Esophagus (tissue), 2 donors: ENCODE results near the gene ZNF808. TPM values are rescaled to one million over a fixed set of nuclear protein-coding genes. Genes with fewer than 3 reads are reported as not detected.
A peak's percentile ranks its signal among the peaks of the same experiment; 100 is the strongest.
"Not testable (repeated sequence)": the region's sequence is repeated elsewhere in the genome, so short reads cannot be mapped to it uniquely, and the experiment has no call there.

Source experiments
- H3K27ac ChIP-seq, 2 donors: one replicate each; pipeline ENCODE4 v1.5.1; 2013; ENCODE audit warnings: low read depth in 2 of 2, mild to moderate bottlenecking in 2 of 2, inconsistent platforms in 1 of 2, low read length in 1 of 2, moderate library complexity in 1 of 2
- H3K27me3 ChIP-seq, 2 donors: one replicate each; pipeline ENCODE4 v1.6.1; 2013; ENCODE audit warnings: low read length in 2 of 2, control low read depth in 1 of 2, mild to moderate bottlenecking in 1 of 2; ENCODE audit not compliant: insufficient read depth in 2 of 2, control insufficient read depth in 1 of 2
- H3K36me3 ChIP-seq, 2 donors: one replicate each; pipeline ENCODE4 v1.6.1; 2013; ENCODE audit warnings: low read length in 1 of 2; ENCODE audit not compliant: control insufficient read depth in 2 of 2, insufficient read depth in 2 of 2
- H3K4me1 ChIP-seq, 2 donors: one replicate each; pipeline ENCODE4 v1.6.1; 2013; ENCODE audit warnings: low read length in 1 of 2; ENCODE audit not compliant: control insufficient read depth in 2 of 2, insufficient read depth in 2 of 2
- H3K4me3 ChIP-seq, 2 donors: one replicate each; pipeline ENCODE4 v1.5.1; 2013; ENCODE audit warnings: low read length in 2 of 2, mild to moderate bottlenecking in 2 of 2, low read depth in 1 of 2, moderate library complexity in 1 of 2
- H3K9me3 ChIP-seq, 2 donors: one replicate each; pipeline ENCODE4 v1.6.1; 2013; ENCODE audit warnings: mild to moderate bottlenecking in 2 of 2, low read depth in 1 of 2, low read length in 1 of 2, moderate library complexity in 1 of 2; ENCODE audit not compliant: control insufficient read depth in 2 of 2, insufficient read depth in 1 of 2
- WGBS, 2 donors: extraction: QIAGEN DNeasy Blood & Tissue Kit; methylation state at CpG; one replicate each; pipeline ENCODE4 v1.1.7; 2013; 5-methylcytosine and 5-hydroxymethylcytosine counted together
- polyA plus RNA-seq, 2 donors: library from polyadenylated mRNA; stranded (reverse); fragments of 200-250 nt; gene quantifications; one replicate each; pipeline ENCODE4 v1.2.3, GENCODE V29; 2013
- donor health status: healthy with polysubstance abuse.
- donor health status: Bipolar disorder and iron deficiency.

Gene ZNF808
- polyA plus RNA-seq, 2 donors, result 1.6 to 4.2 TPM

DNA sequence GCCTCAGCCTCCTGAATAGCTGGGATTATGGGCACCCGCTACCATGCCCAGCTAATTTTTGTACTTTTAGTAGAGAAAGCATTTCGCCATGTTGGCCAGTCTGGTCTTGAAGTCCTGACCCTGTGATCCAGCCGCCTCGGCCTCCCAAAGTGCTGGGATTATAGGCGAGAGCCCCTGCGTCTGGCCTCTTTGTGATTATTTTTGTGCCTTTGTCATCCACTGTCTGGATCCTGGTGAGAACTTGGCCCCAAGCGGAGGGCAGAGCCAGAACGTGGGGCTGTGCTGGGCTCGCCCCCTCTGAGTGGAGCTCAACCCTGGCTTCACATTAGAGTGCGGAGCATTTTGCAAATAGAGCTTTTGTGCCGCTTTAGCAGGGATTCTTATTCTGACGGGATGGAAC, 26.5 kb upstream of the ZNF808 start:
- H3K27me3 ChIP-seq, H3K27ac ChIP-seq, H3K4me3 ChIP-seq, H3K4me1 ChIP-seq, H3K36me3 ChIP-seq: not testable (repeated sequence)
- peaks cover 0 to 24% of the 10 kb centered on the region in 2 donors for H3K9me3 ChIP-seq
- 76 to 90% methylated on average over 12 of the region's 12 CpGs for WGBS, 2 donors

DNA sequence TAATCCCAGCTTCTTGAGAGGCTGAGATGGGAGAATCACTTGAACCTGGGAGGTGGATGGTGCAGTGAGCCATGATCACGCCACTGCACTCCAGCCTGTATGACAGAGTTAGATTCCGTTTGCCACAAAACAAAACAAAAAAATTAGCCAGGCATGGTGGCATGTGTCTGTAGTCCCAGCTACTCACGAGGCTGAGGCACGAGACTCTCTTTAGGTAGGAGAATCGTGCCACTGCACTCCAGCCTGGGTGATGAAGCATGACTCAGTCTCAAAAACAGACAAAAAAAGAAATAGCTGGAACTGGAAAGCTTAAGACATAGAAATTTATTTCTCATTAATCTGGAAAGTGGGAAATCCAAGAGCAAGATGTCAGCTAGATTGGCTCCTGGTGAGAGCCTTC, 20.2 kb upstream of the ZNF808 start:
- Histone ChIP-seq H3K27me3 (no peaks in the 10 kb centered on the region), H3K27ac (no peak overlapping the region), H3K9me3 (peaks cover 0 to 16% of the 10 kb centered on the region in 2 donors), H3K4me3 (no peak overlapping the region), H3K4me1 (no peaks in the 10 kb centered on the region), H3K36me3 (no peaks in the 10 kb centered on the region)
- WGBS, 2 donors, result 94 to 96% methylated on average over 5 of the region's 5 CpGs

DNA sequence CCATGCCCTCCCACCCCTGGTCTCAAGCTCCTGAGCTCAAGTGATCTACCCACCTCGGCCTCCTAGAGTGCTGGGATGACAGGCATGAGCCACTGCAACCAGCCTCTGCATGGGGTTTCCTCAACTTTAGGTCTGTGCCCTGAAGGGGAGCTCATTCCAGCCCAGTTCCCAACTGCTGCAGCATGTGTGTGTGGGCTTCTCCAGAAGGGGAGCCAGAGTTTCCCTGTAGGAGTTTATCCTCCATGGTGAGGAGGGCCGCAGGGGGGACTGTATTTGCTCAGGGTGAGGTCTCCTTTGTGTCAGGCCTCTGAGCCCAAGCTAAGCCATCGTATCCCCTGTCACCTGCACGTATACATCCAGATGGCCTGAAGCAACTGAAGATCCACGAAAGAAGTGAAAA, 11.3 kb upstream of the ZNF808 start:
- Histone ChIP-seq H3K9me3 (peaks cover 0 to 28% of the 10 kb centered on the region in 2 donors), H3K27me3 (no peaks in the 10 kb centered on the region), H3K4me1 (no peaks in the 10 kb centered on the region), H3K27ac (no peak overlapping the region), H3K4me3 (no peak overlapping the region), H3K36me3 (no peaks in the 10 kb centered on the region)
- WGBS, 2 donors, result 69 to 77% methylated on average over 5 of the region's 5 CpGs

DNA sequence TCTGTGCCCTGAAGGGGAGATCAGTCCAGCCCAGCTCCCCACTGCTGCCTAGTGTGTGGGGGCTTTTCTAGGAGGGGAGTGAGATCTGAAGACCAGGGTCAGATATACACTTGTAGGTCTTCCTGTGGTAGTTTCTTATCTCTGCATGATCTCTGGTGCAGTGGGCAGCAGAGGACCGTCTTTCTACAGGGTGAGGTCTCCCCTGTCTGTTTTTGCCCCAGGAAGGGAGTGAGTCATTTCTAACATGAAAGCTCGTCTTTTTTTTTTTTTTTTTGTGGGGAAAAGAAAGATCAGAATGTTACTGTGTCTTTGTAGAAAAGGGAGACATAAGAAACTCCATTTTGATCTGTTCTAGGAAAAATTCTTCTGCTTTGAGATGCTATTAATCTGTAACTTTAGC, 8.8 kb upstream of the ZNF808 start:
- no peaks in the 10 kb centered on the region for H3K36me3 ChIP-seq
- no peak overlapping the region for H3K4me3 ChIP-seq
- no peaks in the 10 kb centered on the region for H3K27me3 ChIP-seq
- no peak overlapping the region for H3K27ac ChIP-seq
- 20 to 30% methylated on average over 2 of the region's 2 CpGs for WGBS, 2 donors
- peaks cover 0 to 20% of the 10 kb centered on the region in 2 donors for H3K9me3 ChIP-seq
- no peaks in the 10 kb centered on the region for H3K4me1 ChIP-seq

DNA sequence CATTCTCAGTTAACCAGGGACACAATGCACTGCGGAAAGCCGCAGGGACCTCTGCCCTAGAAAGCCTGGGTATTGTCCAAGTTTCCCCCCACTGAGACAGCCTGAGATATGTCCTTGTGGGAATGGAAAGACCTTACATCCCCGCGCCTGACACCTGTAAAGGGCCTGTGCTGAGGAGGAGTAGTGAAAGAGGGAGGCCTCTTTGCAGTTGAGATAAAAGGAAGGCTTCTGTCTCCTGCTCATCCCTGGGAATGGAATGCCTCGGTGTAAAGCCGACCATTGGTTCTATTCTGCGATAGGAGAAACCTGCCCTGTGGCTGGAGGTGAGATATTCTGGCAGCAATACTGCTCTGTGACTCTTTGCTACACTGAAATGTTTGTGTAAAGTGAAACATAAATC, 8.3 kb upstream of the ZNF808 start:
- H3K27me3 ChIP-seq, H3K4me1 ChIP-seq, H3K36me3 ChIP-seq, H3K27ac ChIP-seq, H3K4me3 ChIP-seq: not testable (repeated sequence)
- peaks cover 0 to 22% of the 10 kb centered on the region in 2 donors for H3K9me3 ChIP-seq
- 53 to 55% methylated on average over 6 to 7 of the region's 7 CpGs for WGBS, 2 donors

DNA sequence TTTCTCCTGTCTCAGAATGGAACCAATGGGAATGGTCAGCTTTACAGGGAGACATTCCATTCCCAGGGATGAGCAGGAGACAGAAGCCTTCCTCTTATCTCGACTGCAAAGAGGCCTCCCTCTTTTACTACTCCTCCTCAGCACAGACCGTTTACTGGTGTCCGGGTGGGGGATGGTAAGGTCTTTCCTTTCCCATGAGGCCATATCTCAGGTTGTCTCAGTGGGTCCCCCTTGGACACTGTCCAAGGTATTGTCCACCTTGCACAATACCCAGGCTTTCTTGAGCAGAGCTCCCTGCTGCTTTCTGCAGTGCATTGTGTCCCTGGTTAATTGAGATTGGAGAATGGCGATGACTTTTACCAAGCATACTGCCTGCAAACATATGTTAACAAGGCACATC, 7.5 kb upstream of the ZNF808 start:
- Histone ChIP-seq H3K4me3 (no peak overlapping the region), H3K4me1 (no peaks in the 10 kb centered on the region), H3K27ac (no peak overlapping the region), H3K9me3 (peaks cover 0 to 20% of the 10 kb centered on the region in 2 donors), H3K27me3 (no peaks in the 10 kb centered on the region), H3K36me3 (no peaks in the 10 kb centered on the region)
- 37 to 58% methylated on average over 4 of the region's 4 CpGs for WGBS, 2 donors

DNA sequence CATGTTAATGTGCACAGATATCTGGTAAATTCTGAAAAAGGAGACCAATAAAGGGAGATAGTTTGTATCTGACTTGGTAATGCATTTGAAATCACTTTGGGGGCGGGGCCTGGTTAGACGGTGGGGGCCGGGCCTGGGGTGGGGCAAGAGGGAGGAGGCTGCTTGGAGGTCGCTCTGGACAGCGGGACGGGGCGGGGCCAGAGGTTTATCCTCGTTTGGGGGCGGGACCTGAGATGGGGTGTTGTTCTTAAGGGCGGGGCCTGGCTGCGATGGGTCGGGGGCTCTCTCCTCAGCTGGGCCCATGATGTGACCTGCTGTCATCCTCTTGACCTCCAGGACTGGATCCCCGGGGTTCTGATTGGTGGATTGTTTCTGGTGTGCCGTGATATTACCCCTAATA, 4.9 kb upstream of the ZNF808 start:
- no peaks in the 10 kb centered on the region for H3K27me3 ChIP-seq
- WGBS, 2 donors, result 78 to 87% methylated on average over 14 of the region's 14 CpGs
- H3K36me3 ChIP-seq, result no peaks in the 10 kb centered on the region
- H3K27ac ChIP-seq, result no peak overlapping the region
- H3K4me1 ChIP-seq, result no peaks in the 10 kb centered on the region
- peaks cover 0 to 8% of the 10 kb centered on the region in 2 donors for H3K9me3 ChIP-seq
- no peak overlapping the region for H3K4me3 ChIP-seq

DNA sequence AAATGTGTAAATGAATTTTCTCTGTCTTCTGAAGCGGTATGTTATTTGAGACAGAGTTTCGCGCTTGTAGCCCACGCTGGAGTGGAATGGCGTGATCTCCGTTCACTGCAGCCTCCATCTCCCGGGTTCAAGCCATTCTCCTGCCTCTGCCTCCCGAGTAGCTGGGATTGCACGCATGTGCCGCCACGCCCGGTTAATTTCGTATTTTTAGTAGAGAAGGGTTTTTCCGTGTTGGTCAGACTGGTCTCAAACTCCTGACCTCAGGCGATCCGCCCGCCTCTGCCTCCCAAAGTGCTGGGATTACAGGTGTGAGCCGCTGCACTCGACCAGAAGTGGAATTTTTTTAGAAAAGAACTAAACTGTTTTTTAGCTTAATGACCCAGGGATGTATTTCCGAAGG, 3.4 kb upstream of the ZNF808 start:
- WGBS, 2 donors, result 88 to 92% methylated on average over 20 of the region's 20 CpGs
- no peaks in the 10 kb centered on the region for H3K27me3 ChIP-seq
- no peak overlapping the region for H3K27ac ChIP-seq
- no peak overlapping the region for H3K4me3 ChIP-seq
- H3K4me1 ChIP-seq, result peaks cover 0 to 5% of the 10 kb centered on the region in 2 donors
- H3K36me3 ChIP-seq, result no peaks in the 10 kb centered on the region
- H3K9me3 ChIP-seq, result peaks cover 0 to 8% of the 10 kb centered on the region in 2 donors

DNA sequence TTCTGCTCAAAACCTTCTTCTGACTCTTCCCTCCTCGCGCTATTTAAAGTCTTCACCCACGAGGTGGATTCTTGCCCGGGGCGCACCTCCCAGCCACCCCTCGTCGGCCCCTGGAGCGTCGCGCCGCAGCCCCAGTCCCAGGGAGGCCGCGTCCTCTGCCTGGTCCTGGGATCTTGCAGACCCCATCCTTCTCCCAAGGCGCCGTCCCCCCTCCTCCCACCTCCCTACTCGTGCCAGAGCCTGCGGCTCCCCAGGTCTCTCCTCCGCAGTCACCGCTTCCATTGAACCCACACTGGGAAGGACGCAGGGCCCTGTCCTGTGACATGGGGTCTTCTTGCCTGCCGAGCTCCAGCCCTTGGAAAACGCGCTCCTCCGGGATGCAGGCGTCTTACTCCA, 486 bp downstream of the ZNF808 start:
- Histone ChIP-seq H3K9me3 (peaks cover 0 to 2% of the 10 kb centered on the region in 2 donors), H3K27ac (peak overlapping the region; percentile 79 to 94), H3K36me3 (no peaks in the 10 kb centered on the region), H3K4me1 (peaks cover 0 to 6% of the 10 kb centered on the region in 2 donors), H3K27me3 (no peaks in the 10 kb centered on the region), H3K4me3 (peak overlapping the region; percentile 70 to 82)
- WGBS, 2 donors, result 1 to 2% methylated on average over 25 of the region's 25 CpGs

DNA sequence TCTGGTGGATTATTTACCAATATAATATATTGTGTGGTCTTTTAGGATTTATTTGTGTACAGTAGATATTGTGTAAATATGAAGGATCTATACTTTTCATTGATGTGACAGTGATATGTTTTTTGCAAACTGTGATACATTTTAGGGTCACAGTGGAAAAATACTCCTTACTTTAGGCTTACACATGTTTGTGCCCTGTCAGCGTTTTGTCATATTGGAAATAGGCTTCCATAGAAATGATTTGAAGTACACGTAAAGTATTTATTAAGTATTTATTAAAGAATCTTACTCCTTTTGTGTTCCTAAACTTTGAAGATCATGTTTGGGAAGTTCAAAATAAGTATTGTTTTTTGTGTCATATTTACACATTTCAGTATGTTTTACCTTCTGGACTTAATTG, 5.0 kb downstream of the ZNF808 start:
- Histone ChIP-seq H3K4me3 (no peak overlapping the region), H3K27ac (no peak overlapping the region), H3K4me1 (peaks cover 0 to 8% of the 10 kb centered on the region in 2 donors), H3K27me3 (no peaks in the 10 kb centered on the region), H3K36me3 (no peaks in the 10 kb centered on the region), H3K9me3 (no peaks in the 10 kb centered on the region)
- 95 to 99% methylated on average over 2 of the region's 2 CpGs for whole genome bisulfite sequencing, 2 donors
